ENCODE measurements around the gene FNBP1. TPM values are rescaled to one million over a fixed set of nuclear protein-coding genes. Genes with fewer than 3 reads are reported as not detected.
A peak's percentile ranks its signal among the peaks of the same experiment; 100 is the strongest.

Gene FNBP1
- total RNA-seq, 2 donors from 2014 or later: 124 to 141 TPM

GRCh38 chr9:130054820-130055219 is 11.8 kb upstream of the FNBP1 start:
- DNase-seq (ENCODE audit: low spot score): no peak
- ATAC-seq: no peak
- peaks cover 7 to 24% of the 10 kb centered on the region in 2 donors for H3K4me1 Mint-ChIP-seq (ENCODE audit: low read depth in 2 of 2)
- H3K4me3 Mint-ChIP-seq: peak overlapping the region; percentile 94
- H3K27me3 Mint-ChIP-seq: no peaks in the 10 kb centered on the region
- peak overlapping the region; percentile 86 to 94 for H3K27ac Mint-ChIP-seq
- no peaks in the 10 kb centered on the region for H3K9me3 Mint-ChIP-seq
- peaks cover 5% of the 10 kb centered on the region for H3K36me3 Mint-ChIP-seq

DNA sequence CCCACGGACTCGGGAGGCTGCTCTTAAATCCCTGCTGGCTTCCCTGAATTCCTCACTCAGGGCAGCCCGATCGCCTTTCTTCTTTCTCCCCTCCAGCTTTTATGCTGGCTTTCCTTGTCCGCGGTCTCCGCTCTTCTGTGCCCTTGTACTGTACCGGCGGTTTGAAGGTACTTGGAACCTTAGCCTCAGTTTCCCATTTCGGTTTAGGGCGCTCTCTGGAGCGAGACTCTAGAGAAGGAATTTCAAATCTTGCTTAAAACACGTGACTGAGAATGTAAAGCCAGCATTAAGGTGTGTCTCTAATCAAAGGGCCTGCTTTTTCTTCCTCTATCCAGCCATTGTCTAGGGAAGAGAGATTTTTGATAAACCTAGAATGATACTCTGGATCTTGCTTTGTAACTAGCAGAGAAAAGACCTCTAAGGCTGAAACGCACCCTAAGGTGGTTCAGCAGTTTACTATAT is 11.4 kb upstream of the FNBP1 start:
- H3K27me3 Mint-ChIP-seq: no peaks in the 10 kb centered on the region
- ATAC-seq: no peak
- H3K27ac Mint-ChIP-seq: peak overlapping the region; percentile 86 to 94
- no peak for DNase-seq (ENCODE audit: low spot score)
- peaks cover 7 to 24% of the 10 kb centered on the region in 2 donors for H3K4me1 Mint-ChIP-seq (ENCODE audit: low read depth in 2 of 2)
- no peaks in the 10 kb centered on the region for H3K9me3 Mint-ChIP-seq
- peaks cover 5% of the 10 kb centered on the region for H3K36me3 Mint-ChIP-seq
- peak overlapping the region; percentile 94 for H3K4me3 Mint-ChIP-seq

GRCh38 chr9:130053504-130054324 is 10.7 kb upstream of the FNBP1 start, which contains the start of gene GPR107:
GPR107 (plus strand) TSS chr9:130053906; CDS start chr9:130053933, 27 bp downstream.
- peaks cover 3% of the 10 kb centered on the region for H3K36me3 Mint-ChIP-seq
- peak within 1 kb of the TSS; percentile 94 for H3K4me3 Mint-ChIP-seq
- H3K4me1 Mint-ChIP-seq (ENCODE audit: low read depth in 2 of 2): peaks cover 7 to 21% of the 10 kb centered on the region in 2 donors
- ATAC-seq (peak; percentile 97 to 98), DNase-seq (ENCODE audit: low spot score) (peak; percentile 91)
- H3K9me3 Mint-ChIP-seq: no peaks in the 10 kb centered on the region
- H3K27ac Mint-ChIP-seq: peak within 1 kb of the TSS; percentile 86 to 94
- no peaks in the 10 kb centered on the region for H3K27me3 Mint-ChIP-seq

DNA sequence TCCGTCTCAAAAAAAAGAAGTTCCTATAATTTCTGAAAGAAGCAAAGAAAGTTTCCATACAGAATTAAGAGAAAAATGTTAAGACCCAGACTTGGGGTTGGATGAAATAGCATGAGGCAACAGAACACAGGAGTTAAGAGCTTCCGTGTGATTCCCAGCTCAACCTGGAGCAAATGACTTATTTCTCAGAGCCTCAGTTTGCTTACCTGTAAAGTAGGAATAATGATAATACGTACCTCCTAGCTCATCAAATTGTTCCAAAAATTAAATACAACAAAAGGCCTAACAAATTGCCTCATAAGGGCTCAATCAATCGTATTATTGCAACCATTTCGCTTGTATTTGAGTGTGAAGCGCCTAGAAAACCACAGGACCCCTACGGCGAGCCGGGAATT is 10.1 kb upstream of the FNBP1 start:
- ATAC-seq (no peak), DNase-seq (ENCODE audit: low spot score) (no peak)
- Mint-ChIP-seq H3K27me3 (no peaks in the 10 kb centered on the region), H3K4me1 (ENCODE audit: low read depth in 2 of 2) (peaks cover 6 to 20% of the 10 kb centered on the region in 2 donors), H3K36me3 (no peaks in the 10 kb centered on the region), H3K27ac (peak overlapping the region; percentile 86 to 94), H3K4me3 (peak overlapping the region; percentile 94), H3K9me3 (no peaks in the 10 kb centered on the region)

DNA sequence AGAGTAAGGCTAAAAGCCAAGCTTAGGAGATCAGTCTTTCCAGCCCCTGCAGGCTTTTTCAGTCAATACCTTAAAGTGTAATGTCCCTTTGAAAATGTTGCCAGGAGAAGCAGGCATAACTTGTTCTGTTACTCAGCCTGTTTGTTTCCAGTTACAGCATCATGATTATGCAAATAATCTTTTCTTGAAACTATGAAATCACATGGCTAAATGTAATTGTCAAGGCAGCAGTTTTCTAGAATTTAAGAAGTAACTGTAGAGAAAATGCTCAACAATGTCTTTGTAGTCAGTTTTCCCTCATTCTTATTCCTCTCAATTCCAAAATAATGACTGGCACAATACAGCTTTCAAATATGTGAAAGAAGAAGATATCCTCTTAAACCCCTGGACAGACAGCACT is 8.9 kb upstream of the FNBP1 start:
- Mint-ChIP-seq H3K27me3 (no peaks in the 10 kb centered on the region), H3K9me3 (no peaks in the 10 kb centered on the region), H3K36me3 (no peaks in the 10 kb centered on the region), H3K4me3 (peak overlapping the region; percentile 70), H3K4me1 (ENCODE audit: low read depth in 2 of 2) (peaks cover 4 to 20% of the 10 kb centered on the region in 2 donors), H3K27ac (peak overlapping the region; percentile 78 to 86)
- DNase-seq (ENCODE audit: low spot score) (no peak), ATAC-seq (no peak)

- ATAC-seq: no peak
- Mint-ChIP-seq H3K27me3 (no peaks in the 10 kb centered on the region), H3K4me3 (no peak overlapping the region), H3K27ac (peak overlapping the region in 1 of 2 donors; percentile 7), H3K4me1 (ENCODE audit: low read depth in 2 of 2) (peaks cover 9 to 27% of the 10 kb centered on the region in 2 donors), H3K36me3 (no peaks in the 10 kb centered on the region), H3K9me3 (no peaks in the 10 kb centered on the region)
- DNase-seq (ENCODE audit: low spot score): no peak
Measured at GRCh38 chr9:130050462-130050861, 7.5 kb upstream of the FNBP1 start.

DNA sequence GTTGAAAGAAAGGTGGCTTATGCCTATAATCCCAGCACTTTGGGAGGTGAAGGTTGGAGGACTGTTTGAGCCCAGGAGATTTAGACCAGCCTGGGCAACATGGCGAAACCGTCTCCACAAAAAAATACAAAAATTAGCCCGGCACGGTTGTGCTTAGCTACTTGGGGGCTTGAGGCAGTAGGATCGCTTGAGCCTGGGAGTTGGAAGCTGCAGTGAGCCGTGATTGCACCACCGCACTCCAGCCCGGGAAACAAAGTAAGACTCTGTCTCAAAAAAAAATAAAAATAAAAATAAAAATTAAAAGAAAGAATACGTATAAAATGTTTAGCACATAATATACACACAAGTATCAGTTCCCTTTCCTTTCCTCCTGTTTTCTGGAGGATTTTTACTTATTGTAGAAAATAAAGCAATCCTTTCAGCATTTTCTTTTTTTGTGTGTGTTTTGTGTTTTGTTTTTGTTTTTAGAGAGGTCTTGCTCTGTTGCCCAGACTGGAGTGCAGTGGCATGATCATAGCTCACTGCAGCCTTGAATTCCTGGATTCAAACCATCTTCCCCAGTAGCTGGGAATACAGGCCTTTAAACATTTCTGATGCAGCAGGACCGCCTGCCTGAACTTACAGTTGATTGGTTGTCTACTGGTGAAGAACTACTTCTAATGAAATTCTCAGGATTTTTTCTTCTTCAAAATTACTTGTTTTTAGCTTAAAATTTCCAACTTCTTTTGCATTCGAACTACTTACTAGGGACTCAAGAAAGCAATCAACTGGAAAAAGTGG is 6.6 kb upstream of the FNBP1 start:
- Mint-ChIP-seq H3K36me3 (no peaks in the 10 kb centered on the region), H3K4me3 (no peak overlapping the region), H3K27me3 (no peaks in the 10 kb centered on the region), H3K9me3 (no peaks in the 10 kb centered on the region), H3K27ac (peak overlapping the region in 1 of 2 donors; percentile 7), H3K4me1 (ENCODE audit: low read depth in 2 of 2) (peaks cover 15 to 28% of the 10 kb centered on the region in 2 donors)
- ATAC-seq (no peak), DNase-seq (ENCODE audit: low spot score) (no peak)

DNA sequence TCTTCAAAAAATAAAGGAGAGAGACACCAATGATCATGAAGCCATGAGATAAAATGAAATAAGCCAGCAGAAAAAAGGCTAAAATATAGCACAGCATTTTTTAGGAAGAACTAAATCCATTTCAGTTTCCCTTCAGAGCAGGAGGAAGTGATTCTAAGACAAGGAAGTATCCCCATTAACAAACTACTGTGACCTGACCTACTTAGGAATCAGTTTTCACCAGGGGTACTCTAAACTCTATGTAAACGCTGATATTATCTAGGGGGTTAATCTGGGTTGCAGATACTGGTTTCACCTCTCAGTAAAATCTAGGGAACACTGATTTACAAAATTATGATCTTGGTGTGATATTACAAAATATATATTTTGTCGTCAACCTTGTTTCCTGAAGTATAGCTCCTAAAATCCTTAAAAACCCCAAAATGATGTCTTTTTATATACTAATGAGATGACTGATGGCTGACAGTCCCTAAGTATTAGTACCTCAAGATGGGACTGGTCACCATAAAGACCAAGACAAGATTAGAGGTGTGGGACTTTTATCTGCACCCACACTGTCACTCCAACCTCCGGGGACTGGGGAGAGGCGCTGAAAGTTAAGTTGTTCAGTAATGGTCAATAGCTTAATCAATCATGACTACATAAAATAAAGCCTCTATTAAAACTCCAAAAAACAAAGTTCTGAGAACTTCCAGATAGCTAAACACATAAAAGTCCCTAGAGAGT is 2.9 kb upstream of the FNBP1 start:
- DNase-seq (ENCODE audit: low spot score) (no peak), ATAC-seq (no peak)
- peaks cover 10% of the 10 kb centered on the region for H3K36me3 Mint-ChIP-seq
- H3K9me3 Mint-ChIP-seq: no peaks in the 10 kb centered on the region
- H3K4me1 Mint-ChIP-seq (ENCODE audit: low read depth in 2 of 2): peaks cover 31 to 38% of the 10 kb centered on the region in 2 donors
- H3K4me3 Mint-ChIP-seq: peak overlapping the region; percentile 84
- peak overlapping the region; percentile 90 to 91 for H3K27ac Mint-ChIP-seq
- H3K27me3 Mint-ChIP-seq: no peaks in the 10 kb centered on the region

- Mint-ChIP-seq H3K4me1 (ENCODE audit: low read depth in 2 of 2) (peaks cover 42 to 55% of the 10 kb centered on the region in 2 donors), H3K9me3 (no peaks in the 10 kb centered on the region), H3K27me3 (no peaks in the 10 kb centered on the region), H3K27ac (peak overlapping the region; percentile 90 to 91), H3K36me3 (peaks cover 10% of the 10 kb centered on the region), H3K4me3 (peak overlapping the region; percentile 84)
- no peak for DNase-seq (ENCODE audit: low spot score)
- ATAC-seq: no peak
Measured at GRCh38 chr9:130043654-130044623, 950 bp upstream of the FNBP1 start.

DNA sequence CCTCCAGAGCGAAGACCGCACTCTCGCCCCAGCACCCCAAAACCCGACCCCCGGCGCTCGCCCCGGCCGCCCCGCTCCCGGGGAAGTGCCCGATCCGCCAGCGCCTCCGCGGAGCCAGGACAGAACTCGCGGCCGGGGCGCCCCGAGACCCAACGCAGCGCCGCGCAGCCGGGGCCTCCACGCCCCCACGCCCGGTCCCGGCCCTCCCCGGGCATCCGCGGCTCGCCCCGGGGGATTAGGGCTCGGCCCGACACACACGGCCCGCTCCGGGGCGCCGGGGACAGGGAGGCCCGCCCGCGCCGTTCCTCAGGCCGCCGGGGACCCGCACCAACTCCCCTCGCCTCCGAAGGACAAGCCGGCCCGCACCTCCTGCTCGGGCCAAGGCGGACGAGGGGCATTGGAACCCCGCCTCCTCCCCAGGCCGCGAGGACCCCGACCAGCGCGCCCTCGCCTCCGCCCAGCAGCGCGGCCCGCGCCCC is 544 bp downstream of the FNBP1 start:
- H3K27ac Mint-ChIP-seq: peak overlapping the region; percentile 93 to 100
- H3K4me3 Mint-ChIP-seq: peak overlapping the region; percentile 99
- H3K9me3 Mint-ChIP-seq: no peaks in the 10 kb centered on the region
- peak; percentile 37 to 48 for ATAC-seq
- peaks cover 10% of the 10 kb centered on the region for H3K36me3 Mint-ChIP-seq
- DNase-seq (ENCODE audit: low spot score): peak; percentile 63
- no peaks in the 10 kb centered on the region for H3K27me3 Mint-ChIP-seq
- H3K4me1 Mint-ChIP-seq (ENCODE audit: low read depth in 2 of 2): peaks cover 48 to 67% of the 10 kb centered on the region in 2 donors

- Mint-ChIP-seq H3K9me3 (no peaks in the 10 kb centered on the region), H3K4me1 (ENCODE audit: low read depth in 2 of 2) (peaks cover 53 to 73% of the 10 kb centered on the region in 2 donors)
Measured at GRCh38 chr9:130041648-130042405, 1.2 kb downstream of the FNBP1 start.

More at GRCh38 chr9:130041648-130042405, 1.2 kb downstream of the FNBP1 start:
- DNase-seq (ENCODE audit: low spot score) (no peak), ATAC-seq (no peak)
- peaks cover 10% of the 10 kb centered on the region for H3K36me3 Mint-ChIP-seq
- peak overlapping the region; percentile 99 for H3K4me3 Mint-ChIP-seq
- peak overlapping the region; percentile 93 to 100 for H3K27ac Mint-ChIP-seq
- no peaks in the 10 kb centered on the region for H3K27me3 Mint-ChIP-seq
